A549 treated with Mapracorat at 1 μM for 4 hours (cell line): Measurements from ENCODE around the gene BTN2A1. TPM values are rescaled to one million over a fixed set of nuclear protein-coding genes. Genes with fewer than 3 reads are reported as not detected.

Experiments used
- total RNA-seq: library from RNA; stranded (reverse); fragments of 200-300 nt; extraction: Qiagen RNA extraction; gene quantifications from 5 replicates; pipeline ENCODE4 v1.2.3, GENCODE V29; 2022

BTN2A1 gene
- 16.9 to 22.9 TPM (median 19.1 TPM) in 5 replicates for total RNA-seq

GRCh38 chr6:26457806-26458688, at the start of gene BTN2A1:
TSS of gene BTN2A1 (plus strand) at chr6:26457955. CDS start at chr6:26458637, 682 bp downstream.

GRCh38 chr6:26500102-26500501, 42.3 kb downstream of the BTN2A1 start, which contains the start of gene BTN1A1:
TSS of gene BTN1A1 (plus strand) at chr6:26500303. CDS start at chr6:26501287, 984 bp downstream.

Other genes starting within 250 kb of the BTN2A1 start
- 3.0 to 4.7 TPM (median 3.4 TPM) in 5 replicates for gene BTN3A2, start 92.8 kb upstream of the BTN2A1 start, total RNA-seq
- gene BTN2A2, start 74.8 kb upstream of the BTN2A1 start, total RNA-seq: 6.2 to 8.2 TPM (median 6.5 TPM) in 5 replicates
- 1.9 to 2.9 TPM (median 2.1 TPM) in 5 replicates for gene BTN3A1, start 55.7 kb upstream of the BTN2A1 start, total RNA-seq
- 0.59 to 0.83 TPM (median 0.73 TPM) in 5 replicates for gene BTN3A3, start 17.5 kb upstream of the BTN2A1 start, total RNA-seq
- not detected in 5 replicates for gene BTN1A1, start 42.3 kb downstream of the BTN2A1 start, total RNA-seq
- 63.9 to 86.3 TPM (median 79.0 TPM) in 5 replicates for gene HMGN4, start 80.4 kb downstream of the BTN2A1 start, total RNA-seq
- 12.0 to 14.5 TPM (median 14.0 TPM) in 5 replicates for gene ABT1, start 139.0 kb downstream of the BTN2A1 start, total RNA-seq
- gene ZNF322, start 201.8 kb downstream of the BTN2A1 start, total RNA-seq: 4.7 to 6.3 TPM (median 5.9 TPM) in 5 replicates